ENCODE data around the gene DYDC1.

DYDC1 gene

DNA sequence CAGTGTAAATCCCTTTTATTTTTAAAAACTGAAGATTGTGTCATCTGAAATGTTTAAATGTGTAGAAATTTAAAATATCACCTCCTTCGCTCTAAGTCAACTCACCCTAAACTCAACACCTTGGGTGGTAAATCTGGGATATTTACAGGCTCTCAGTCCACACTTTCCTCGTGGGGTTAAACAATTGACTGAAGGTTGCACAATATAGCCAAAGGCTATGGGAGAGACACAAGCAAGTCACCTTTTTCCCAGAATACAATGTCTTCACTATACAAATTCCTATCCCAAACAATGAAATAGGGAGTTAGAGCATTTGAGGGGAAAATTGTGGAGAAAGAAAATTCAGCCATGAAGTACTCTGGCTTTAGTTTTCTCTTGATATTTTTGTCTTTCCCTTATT is 34.4 kb downstream of the DYDC1 start:
- TF ChIP-seq, protein P1, sequence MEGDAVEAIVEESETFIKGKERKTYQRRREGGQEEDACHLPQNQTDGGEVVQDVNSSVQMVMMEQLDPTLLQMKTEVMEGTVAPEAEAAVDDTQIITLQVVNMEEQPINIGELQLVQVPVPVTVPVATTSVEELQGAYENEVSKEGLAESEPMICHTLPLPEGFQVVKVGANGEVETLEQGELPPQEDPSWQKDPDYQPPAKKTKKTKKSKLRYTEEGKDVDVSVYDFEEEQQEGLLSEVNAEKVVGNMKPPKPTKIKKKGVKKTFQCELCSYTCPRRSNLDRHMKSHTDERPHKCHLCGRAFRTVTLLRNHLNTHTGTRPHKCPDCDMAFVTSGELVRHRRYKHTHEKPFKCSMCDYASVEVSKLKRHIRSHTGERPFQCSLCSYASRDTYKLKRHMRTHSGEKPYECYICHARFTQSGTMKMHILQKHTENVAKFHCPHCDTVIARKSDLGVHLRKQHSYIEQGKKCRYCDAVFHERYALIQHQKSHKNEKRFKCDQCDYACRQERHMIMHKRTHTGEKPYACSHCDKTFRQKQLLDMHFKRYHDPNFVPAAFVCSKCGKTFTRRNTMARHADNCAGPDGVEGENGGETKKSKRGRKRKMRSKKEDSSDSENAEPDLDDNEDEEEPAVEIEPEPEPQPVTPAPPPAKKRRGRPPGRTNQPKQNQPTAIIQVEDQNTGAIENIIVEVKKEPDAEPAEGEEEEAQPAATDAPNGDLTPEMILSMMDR (IDR thresholded peaks at IDR 0.05; ENCODE audit: low read depth, low read length): no peak

DNA sequence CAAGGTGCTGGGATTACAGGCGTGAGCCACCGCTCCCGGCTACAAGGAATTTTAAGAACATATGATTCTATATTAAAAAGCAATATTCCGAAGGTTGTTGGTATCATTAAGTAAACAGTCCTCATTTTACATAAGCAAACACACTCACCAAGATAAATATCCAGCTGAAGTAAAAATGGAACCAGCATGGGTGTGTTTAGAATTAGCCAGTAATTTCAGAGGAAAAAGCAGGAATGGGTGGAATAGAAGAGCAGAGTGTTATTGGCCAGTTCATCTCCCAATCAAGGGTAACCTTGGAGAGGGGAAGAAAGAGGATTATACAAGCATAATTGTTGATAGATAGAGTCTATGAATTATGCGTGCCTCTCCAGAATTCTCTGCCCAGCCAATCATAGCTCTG is 35.4 kb downstream of the DYDC1 start:
- TF ChIP-seq, protein P1 (IDR thresholded peaks at IDR 0.05; ENCODE audit: low read depth, low read length): no peak
- no peak for DNase-seq (ENCODE audit: extremely low read depth, low read depth)

More for the DNA sequence above, 34.4 kb downstream of the DYDC1 start:
- DNase-seq (ENCODE audit: extremely low read depth, low read depth): no peak

DNA sequence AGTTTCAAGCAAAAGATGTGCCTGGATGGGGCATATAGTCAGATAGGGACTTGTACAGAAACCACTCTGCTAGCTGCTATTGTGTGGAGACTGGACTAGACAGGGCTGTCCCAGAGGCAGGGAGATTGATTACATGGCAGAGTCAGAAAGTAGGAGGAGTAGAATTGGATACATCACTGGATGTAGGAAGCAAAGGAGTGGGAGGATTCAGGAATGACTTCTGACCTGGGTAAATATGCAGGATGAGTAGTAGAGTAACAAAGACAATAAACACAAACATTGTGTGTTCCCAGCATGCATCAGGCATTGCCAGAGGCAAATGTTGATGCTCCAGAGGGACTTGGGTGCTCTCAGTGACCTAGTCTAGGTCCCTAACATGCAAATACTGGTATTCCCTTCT is 36.2 kb downstream of the DYDC1 start:
- TF ChIP-seq, protein P1 (IDR thresholded peaks at IDR 0.05; ENCODE audit: low read depth, low read length): no peak
- DNase-seq (ENCODE audit: extremely low read depth, low read depth): no peak

DNA sequence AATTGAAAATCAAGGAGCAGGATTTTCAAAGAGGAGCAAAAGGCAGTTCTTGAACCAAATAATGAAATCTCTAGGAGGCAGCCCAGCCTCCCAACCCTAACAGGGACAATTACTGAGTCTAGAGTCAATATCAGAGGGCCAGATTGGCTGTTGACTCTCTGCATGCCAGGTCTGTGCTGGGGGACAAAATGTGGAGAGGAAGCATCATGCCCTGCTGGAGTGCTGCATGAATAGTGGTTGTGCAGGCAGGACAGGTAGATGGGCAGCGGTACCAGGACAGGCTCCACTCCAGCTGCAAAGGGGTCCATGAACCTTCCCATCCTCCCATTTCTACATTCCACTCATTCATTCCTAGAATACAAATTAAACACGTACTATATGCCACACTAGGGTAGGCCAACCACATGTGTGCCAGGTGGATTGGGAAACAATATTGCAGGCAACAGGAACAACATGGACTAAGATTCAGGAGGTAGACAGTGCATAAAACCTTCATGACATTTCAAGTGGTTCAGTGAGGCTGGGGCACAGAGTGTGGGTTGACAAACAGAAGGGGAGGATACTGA is 36.7 kb downstream of the DYDC1 start:
- TF ChIP-seq, protein P1 (IDR thresholded peaks at IDR 0.05; ENCODE audit: low read depth, low read length): no peak
- no peak for DNase-seq (ENCODE audit: extremely low read depth, low read depth)

DNA sequence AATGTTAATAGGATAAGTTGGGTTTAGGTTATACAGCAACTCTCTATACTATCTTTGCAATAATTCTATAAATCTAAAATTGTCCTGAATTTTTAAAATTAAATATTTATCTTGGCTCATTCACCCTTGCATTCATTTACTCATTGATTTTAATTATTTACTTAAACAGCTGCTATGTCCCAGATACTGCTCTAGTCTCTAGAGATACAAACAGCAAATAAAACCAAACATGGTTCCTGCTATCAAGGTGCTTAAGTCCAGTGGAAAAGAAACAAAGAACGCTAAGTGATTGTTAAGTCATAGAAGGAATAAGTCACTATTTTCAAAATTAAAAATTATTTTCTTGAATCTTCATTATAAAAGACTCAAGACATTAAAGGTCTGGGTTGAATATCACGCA is 37.2 kb downstream of the DYDC1 start:
- TF ChIP-seq, protein P1 (IDR thresholded peaks at IDR 0.05; ENCODE audit: low read depth, low read length): no peak
- no peak for DNase-seq (ENCODE audit: extremely low read depth, low read depth)

DNA sequence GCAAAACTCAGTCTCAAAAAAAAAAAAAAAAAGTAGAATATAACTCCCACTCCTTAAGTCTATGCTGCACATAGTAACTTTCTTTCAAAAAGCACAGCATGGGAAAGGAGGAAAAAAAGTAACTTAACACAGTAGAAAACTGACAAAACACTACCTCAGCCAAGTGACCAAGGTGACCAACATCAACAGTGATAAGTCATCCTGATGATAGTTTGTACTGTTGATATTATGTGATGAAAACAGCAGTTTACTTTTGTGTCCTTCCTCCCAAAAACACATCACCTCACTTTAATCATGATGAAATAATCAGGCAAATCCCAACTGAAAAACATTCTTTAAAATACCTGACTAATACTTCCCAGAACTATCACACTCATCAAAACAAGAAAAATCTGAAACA is 37.8 kb downstream of the DYDC1 start:
- DNase-seq (ENCODE audit: extremely low read depth, low read depth): no peak
- TF ChIP-seq, protein P1 (IDR thresholded peaks at IDR 0.05; ENCODE audit: low read depth, low read length): no peak

DNA sequence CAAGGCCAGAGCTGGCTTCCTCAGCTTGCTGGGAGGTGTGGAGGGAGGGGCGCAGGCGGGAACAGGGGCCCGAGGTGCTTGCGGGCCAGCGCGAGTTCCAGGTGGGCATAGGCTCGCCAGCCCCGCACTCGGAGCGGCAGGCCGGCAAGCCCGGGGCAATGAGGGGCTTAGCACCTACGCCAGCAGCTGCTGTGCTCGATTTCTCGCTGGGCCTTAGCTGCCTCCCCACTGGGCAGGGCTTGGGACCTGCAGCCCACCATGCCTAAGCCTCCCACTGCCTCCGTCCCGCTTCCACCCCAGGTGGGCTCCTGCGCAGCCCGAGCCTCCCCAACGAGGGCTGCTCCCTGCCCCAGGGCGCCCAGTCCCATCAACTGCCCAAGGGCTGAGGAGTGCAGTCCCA is 41.2 kb downstream of the DYDC1 start:
- TF ChIP-seq, protein P1 (IDR thresholded peaks at IDR 0.05; ENCODE audit: low read depth, low read length): no peak
- no peak for DNase-seq (ENCODE audit: extremely low read depth, low read depth)

Measured in AG09319 (cell line).